GM10266 (cell line): ENCODE measurements around the gene SCAF4.

Experiments used
- DNase-seq: peaks from one replicate; pipeline ENCODE4 v3.0.0; 2012; ENCODE audit errors: extremely low spot score
- TF ChIP-seq, protein P1 (sequence below): IDR thresholded peaks from 2 replicates; pipeline ENCODE4 v1.5.1; 2012; ENCODE audit warnings: mild to moderate bottlenecking, low read depth; ENCODE audit not compliant: control insufficient read depth, insufficient read depth; ENCODE audit errors: missing control alignments

SCAF4 gene

DNA sequence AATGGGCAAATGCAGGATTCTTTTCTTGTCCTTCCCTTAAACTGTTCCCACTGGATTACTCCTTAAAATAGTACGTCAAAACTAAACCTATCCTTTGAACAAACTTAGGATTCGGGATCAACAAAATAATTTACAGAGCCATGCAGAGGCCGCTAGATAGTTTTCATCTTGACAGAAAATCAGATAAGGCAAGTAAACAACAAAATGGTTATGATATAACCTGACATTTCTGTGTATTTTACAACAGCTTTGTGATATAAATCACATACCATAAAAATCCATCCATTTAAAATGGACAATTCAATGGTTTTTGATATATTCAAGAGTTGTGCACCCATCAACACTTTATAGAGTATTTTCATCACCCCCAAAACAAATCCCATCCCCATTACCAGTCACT lies 11.2 kb downstream of the SCAF4 start:
- TF ChIP-seq, protein P1, sequence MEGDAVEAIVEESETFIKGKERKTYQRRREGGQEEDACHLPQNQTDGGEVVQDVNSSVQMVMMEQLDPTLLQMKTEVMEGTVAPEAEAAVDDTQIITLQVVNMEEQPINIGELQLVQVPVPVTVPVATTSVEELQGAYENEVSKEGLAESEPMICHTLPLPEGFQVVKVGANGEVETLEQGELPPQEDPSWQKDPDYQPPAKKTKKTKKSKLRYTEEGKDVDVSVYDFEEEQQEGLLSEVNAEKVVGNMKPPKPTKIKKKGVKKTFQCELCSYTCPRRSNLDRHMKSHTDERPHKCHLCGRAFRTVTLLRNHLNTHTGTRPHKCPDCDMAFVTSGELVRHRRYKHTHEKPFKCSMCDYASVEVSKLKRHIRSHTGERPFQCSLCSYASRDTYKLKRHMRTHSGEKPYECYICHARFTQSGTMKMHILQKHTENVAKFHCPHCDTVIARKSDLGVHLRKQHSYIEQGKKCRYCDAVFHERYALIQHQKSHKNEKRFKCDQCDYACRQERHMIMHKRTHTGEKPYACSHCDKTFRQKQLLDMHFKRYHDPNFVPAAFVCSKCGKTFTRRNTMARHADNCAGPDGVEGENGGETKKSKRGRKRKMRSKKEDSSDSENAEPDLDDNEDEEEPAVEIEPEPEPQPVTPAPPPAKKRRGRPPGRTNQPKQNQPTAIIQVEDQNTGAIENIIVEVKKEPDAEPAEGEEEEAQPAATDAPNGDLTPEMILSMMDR, result no peak
- no peak for DNase-seq

DNA sequence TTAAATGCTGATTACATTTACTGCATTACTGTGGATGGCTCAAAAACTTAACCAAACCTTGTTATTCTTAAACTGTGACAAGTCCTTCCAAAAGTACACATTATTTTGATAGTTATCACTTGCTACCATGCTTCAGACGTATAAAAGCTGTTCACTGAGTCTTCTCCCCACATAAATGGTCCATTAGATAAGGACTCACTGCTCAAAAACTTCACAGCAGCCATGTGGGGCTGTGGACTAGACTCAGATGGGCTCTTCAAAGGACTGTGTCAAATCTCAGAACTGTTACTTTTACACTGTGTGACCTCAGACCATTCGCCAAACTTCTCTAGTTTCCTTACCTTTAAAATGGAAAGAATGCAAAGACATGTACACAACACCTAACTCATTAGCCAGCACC lies 11.6 kb downstream of the SCAF4 start:
- TF ChIP-seq, protein P1, result no peak
- no peak for DNase-seq

DNA sequence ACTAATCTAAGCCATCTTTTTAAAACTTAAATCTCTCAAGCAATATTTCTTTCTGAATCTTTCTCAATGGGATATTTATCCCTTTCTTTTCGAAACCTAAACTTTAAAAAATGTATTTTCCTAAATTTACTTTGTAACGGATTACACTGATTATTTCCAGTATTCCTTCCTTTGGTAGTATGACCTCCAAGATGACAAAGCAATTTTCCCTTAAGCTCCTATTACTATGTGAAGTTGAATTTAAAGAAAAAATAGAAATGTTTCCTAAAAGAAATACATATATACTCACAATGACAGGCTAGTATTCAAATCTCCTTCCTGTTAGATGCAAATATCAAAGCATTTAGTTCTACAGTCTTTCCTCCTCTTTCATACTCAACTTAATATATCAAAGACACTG lies 15.8 kb downstream of the SCAF4 start:
- TF ChIP-seq, protein P1, result no peak
- DNase-seq, result no peak

DNA sequence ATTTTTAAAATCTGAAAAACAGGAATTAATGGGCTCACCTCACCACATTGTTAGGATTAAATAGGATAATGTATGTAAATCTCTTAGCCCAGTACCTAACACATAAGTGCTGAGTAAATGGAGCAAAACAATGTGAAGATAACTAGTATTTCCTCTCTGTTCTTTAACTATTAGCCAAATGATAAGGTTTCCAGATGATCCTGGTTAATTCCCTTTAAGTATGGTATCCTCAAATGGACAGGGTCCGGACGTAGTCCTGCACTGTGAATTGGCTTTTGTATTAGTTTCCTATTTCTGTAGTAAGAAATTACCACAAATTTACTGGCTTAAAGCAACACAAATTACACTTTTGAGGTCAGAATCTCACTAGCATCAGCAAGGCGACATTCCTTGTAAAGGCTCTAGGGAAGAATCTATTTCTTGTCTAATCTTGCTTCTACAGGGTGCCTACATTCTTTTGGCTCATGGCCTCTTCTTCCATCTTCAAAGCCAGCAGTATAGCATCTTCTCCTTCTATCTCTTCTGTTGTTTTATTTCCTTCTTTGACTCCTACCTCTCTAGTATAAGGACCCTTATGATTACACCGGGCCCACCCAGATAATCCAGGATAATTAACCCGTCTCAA lies 17.1 kb downstream of the SCAF4 start:
- TF ChIP-seq, protein P1, result no peak
- no peak for DNase-seq

DNA sequence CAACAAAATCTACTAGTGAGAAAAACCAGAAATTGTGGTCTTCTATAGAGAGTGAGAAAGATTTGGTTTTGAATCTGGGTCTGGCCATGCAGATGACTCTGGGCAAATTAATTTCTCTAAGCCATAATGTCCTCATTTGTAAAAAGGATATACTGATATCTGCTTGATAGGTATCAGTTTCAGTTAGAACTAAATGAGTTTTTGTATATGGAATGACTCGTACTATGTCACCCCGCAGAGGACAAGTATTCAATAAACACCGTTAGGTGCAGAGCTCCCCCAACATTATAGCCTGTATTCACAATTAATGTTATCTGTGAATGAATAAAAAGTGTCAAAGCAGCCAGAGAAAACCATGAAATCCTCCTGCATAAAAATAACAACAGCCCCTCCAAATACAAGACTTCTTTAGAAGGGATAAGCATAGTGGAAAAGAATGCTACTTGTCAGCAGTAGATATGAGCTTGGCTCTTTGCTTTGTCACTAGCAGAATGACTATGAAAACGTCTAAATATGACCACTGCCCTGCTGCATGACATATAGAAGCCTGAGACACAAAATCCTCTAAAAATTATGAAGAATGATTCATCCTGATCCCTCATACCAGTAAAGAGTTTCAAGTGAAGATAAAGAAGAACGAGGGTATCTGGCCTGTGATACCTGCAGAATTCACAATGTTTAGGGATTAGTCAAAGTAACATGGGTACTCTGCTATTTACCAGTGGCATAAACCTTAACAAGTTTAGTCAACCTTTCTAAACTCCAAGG lies 17.8 kb downstream of the SCAF4 start:
- no peak for DNase-seq
- TF ChIP-seq, protein P1, result no peak

DNA sequence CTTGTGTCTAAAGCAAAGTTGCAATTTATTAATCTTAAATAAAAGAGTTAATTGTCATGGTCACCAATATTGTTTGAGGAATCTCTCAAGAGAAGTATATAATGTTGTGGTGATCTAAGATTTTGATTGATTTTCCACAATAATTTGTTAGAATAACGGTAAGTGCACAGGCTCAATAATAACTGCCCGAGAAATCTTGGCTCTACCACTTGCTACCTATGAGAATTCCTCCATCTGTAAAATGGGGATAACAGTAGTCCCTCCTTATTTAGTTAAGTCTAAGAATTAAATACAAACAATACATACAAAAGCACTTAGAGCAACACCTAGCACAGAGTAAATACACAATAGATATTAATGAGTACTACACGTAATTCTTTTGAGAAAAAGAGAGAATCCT lies 18.8 kb downstream of the SCAF4 start:
- no peak for DNase-seq
- TF ChIP-seq, protein P1, result no peak

DNA sequence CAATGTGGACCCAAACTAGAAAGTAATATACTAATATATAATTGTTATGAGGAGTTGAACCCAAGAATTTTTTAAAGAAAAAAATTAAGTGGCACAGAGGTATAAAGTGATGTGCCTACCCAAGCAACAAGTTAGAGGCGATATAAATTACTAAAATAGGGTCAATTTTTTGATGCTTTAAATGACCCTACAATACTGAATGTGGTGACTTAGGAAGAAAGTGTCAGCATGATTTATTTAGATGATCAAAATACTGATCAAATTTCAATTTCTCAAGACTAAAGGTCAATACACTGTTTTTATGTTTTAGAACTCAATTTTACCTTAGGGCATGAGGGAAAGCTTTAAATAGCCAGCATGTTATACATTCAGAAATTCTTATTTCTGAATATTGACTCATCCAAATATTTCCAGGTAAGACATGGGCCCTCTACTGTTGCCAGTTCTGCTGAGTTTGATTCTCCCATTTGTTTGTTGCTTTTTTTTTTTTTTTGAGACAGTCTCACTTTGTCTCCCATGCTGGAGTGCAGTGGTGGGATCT lies 20.1 kb downstream of the SCAF4 start:
- TF ChIP-seq, protein P1, result no peak

More for the DNA sequence above, 20.1 kb downstream of the SCAF4 start:
- no peak for DNase-seq
